H1 (cell line): ENCODE results near the gene TCF4. TPM values are rescaled to one million over a fixed set of nuclear protein-coding genes. Genes with fewer than 3 reads are reported as not detected.

Source experiments
- BACH1 ChIP-seq: IDR thresholded peaks from 2 replicates; pipeline ENCODE4 v1.6.1; 2012; ENCODE audit warnings: low read length, improper control_type of control experiment
- EZH2 ChIP-seq: fragments of 200-600 bp; sonication (generic); IDR thresholded peaks from 2 replicates; pipeline ENCODE4 v1.7.1; 2012; ENCODE audit warnings: low read depth, mild to moderate bottlenecking, moderate library complexity, low read length, inconsistent platforms; ENCODE audit not compliant: severe bottlenecking
- KDM1A ChIP-seq: fragments of 200-600, 300-600 bp; sonication (generic); IDR thresholded peaks from 2 replicates; pipeline ENCODE4 v1.7.1; 2016; ENCODE audit warnings: mild to moderate bottlenecking, low read length, borderline replicate concordance
- KDM4A ChIP-seq: IDR thresholded peaks from one replicate; pipeline ENCODE4 v1.7.1; 2012; ENCODE audit warnings: low read depth, mild to moderate bottlenecking, moderate library complexity, low read length, inconsistent platforms; ENCODE audit not compliant: severe bottlenecking
- RXRA ChIP-seq: IDR thresholded peaks from 2 replicates; pipeline ENCODE4 v1.6.1; 2011; ENCODE audit warnings: low read depth, mild to moderate bottlenecking, low read length, moderate library complexity; ENCODE audit not compliant: insufficient read depth
- SIN3A ChIP-seq, 2 experiments: IDR thresholded peaks in 1 of 2; conservative IDR thresholded peaks in 1 of 2; 2 replicates each; pipeline ENCODE4 v1.6.1; 2011 to 2012; ENCODE audit warnings: low read length in 2 of 2, improper control_type of control experiment in 1 of 2, low read depth in 1 of 2, mild to moderate bottlenecking in 1 of 2
- YY1 ChIP-seq: IDR thresholded peaks from 2 replicates; pipeline ENCODE4 v1.6.1; 2011; ENCODE audit warnings: low read depth, mild to moderate bottlenecking, low read length
- ZNF274 ChIP-seq: IDR thresholded peaks from 2 replicates; pipeline ENCODE4 v1.7.0; 2012; ENCODE audit warnings: low read length, borderline replicate concordance; ENCODE audit errors: extremely low read depth
- polyA plus RNA-seq, 7 experiments: library from polyadenylated mRNA; depleted of rRNA in 3 of 7; stranded (reverse) in 5 of 7; unstranded in 2 of 7; fragments of >200 nt in 5 of 7; fragments of 200-250 nt in 2 of 7; gene quantifications; 1 replicate in 5 of 7; 2 replicates in 1 of 7; 4 replicates in 1 of 7; pipeline versions ENCODE4 v1.2.1 to v1.2.3, GENCODE V29; 2011 to 2013; ENCODE audit warnings: missing spikeins in 2 of 7, mixed read lengths in 2 of 7
- total RNA-seq: library from RNA; stranded (reverse); fragmentation: NEBNext Ultra II Directional; extraction: Animal tissue kit (Norgen Biotek cat#: 25700); gene quantifications from 2 replicates; pipeline ENCODE4 v1.2.1, GENCODE V29; 2021
- TF ChIP-seq, protein P1 (sequence below): IDR thresholded peaks from 2 replicates; pipeline ENCODE4 v1.6.1; 2011; ENCODE audit warnings: low read depth, mild to moderate bottlenecking, low read length; ENCODE audit not compliant: insufficient read depth

Gene TCF4
- total and polyA plus RNA-seq, 2 of the 8 experiments (the other 6 are each of a cell fraction or from before 2014, with no cell fraction given): 59.3 to 118 TPM

DNA sequence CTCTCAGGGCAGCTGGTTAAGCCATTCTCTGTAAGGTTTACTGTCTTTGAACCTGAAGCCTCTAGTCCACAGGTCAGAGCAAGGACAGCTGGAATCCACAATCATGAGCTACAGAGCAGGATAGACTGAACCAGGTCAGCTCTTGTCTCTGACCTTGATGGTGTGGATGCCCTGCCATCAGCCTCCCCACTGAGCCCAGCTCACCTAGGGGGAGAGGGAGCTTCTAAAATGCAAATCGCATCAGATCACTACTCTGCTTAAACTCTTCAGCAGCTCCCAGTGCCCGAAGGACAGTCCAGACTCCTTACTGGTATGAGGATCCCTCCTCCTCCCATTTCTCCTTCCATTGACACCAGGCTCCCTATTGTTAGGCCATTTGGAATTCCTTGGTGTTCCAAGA lies 373.5 kb downstream of the TCF4 start (continued):
- TF ChIP-seq EZH2: no peak
- no peak for TF ChIP-seq ZNF274
- no peak for TF ChIP-seq SIN3A (conservative IDR thresholded peaks at IDR 0.05 in 1 of 2, IDR thresholded peaks at IDR 0.05 in 1 of 2; ENCODE audit: low read depth in 1 of 2, low read length in 2 of 2)
- TF ChIP-seq, protein P1, sequence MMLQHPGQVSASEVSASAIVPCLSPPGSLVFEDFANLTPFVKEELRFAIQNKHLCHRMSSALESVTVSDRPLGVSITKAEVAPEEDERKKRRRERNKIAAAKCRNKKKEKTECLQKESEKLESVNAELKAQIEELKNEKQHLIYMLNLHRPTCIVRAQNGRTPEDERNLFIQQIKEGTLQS: no peak
- TF ChIP-seq BACH1: no peak
- no peak for TF ChIP-seq KDM4A
- no peak for TF ChIP-seq KDM1A
- TF ChIP-seq RXRA: no peak
- no peak for TF ChIP-seq YY1
